GM06990 (cell line): ENCODE measurements around the gene ARID5B.

Source experiments
- DNase-seq: peaks from one replicate; pipeline ENCODE4 v3.0.0-alpha.2; 2011; ENCODE audit not compliant: insufficient read length; ENCODE audit errors: extremely low read depth
- H3K27me3 ChIP-seq: replicated peaks from 2 replicates; pipeline ENCODE4 v1.6.0; 2011; ENCODE audit warnings: low read length; ENCODE audit not compliant: control insufficient read depth, insufficient read depth
- H3K36me3 ChIP-seq: 2 replicates; pipeline ENCODE4 v1.5.1; 2011; ENCODE audit warnings: low read length; ENCODE audit not compliant: control insufficient read depth, insufficient read depth
- H3K4me3 ChIP-seq: replicated peaks from 2 replicates; pipeline ENCODE4 v1.5.1; 2011; ENCODE audit warnings: low read depth, mild to moderate bottlenecking, control low read depth, low read length
- TF ChIP-seq, protein P1 (sequence below): IDR thresholded peaks from 2 replicates; pipeline ENCODE4 v1.5.1; 2011; ENCODE audit warnings: low read length, control low read depth, mild to moderate bottlenecking, inconsistent platforms; ENCODE audit not compliant: insufficient read depth, poor library complexity, severe bottlenecking

Gene ARID5B

DNA sequence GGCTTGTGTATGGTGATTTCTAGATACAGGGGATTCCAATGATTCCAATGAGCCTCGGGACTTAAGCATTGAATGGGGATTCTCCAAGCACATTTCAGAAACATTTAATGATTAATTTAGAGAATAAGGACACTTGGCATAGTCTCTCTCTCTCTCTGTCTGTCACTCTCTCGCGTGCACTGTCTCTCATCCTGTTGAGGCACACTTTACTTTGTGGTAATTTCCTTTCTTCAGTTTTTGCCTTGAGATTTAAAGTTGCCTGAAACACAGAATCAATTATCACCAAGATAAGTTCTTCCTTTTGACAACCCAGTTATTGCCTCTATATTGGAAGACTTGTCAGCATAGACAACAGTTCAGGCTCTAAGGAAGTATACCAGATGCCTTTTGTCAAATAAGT lies 131.6 kb downstream of the ARID5B start:
- TF ChIP-seq, protein P1, sequence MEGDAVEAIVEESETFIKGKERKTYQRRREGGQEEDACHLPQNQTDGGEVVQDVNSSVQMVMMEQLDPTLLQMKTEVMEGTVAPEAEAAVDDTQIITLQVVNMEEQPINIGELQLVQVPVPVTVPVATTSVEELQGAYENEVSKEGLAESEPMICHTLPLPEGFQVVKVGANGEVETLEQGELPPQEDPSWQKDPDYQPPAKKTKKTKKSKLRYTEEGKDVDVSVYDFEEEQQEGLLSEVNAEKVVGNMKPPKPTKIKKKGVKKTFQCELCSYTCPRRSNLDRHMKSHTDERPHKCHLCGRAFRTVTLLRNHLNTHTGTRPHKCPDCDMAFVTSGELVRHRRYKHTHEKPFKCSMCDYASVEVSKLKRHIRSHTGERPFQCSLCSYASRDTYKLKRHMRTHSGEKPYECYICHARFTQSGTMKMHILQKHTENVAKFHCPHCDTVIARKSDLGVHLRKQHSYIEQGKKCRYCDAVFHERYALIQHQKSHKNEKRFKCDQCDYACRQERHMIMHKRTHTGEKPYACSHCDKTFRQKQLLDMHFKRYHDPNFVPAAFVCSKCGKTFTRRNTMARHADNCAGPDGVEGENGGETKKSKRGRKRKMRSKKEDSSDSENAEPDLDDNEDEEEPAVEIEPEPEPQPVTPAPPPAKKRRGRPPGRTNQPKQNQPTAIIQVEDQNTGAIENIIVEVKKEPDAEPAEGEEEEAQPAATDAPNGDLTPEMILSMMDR: no peak
- no peak for DNase-seq
- Histone ChIP-seq H3K36me3 (no peaks in the 10 kb centered on the region), H3K27me3 (no peaks in the 10 kb centered on the region), H3K4me3 (no peak overlapping the region)

- no peaks in the 10 kb centered on the region for H3K36me3 ChIP-seq
- TF ChIP-seq, protein P1: no peak
- no peak for DNase-seq
These were observed 132.7 kb downstream of the ARID5B start for GRCh38 chr10:62034096-62034640.

GRCh38 chr10:62036186-62037081 lies 134.9 kb downstream of the ARID5B start:
- Histone ChIP-seq H3K36me3 (no peaks in the 10 kb centered on the region), H3K27me3 (no peaks in the 10 kb centered on the region), H3K4me3 (no peak overlapping the region)
- DNase-seq: no peak
- TF ChIP-seq, protein P1: no peak

More at GRCh38 chr10:62034096-62034640, 132.7 kb downstream of the ARID5B start:
- Histone ChIP-seq H3K4me3 (no peak overlapping the region), H3K27me3 (no peaks in the 10 kb centered on the region)

GRCh38 chr10:62037166-62037831 lies 135.8 kb downstream of the ARID5B start:
- H3K27me3 ChIP-seq: no peaks in the 10 kb centered on the region
- no peak for DNase-seq
- no peaks in the 10 kb centered on the region for H3K36me3 ChIP-seq
- no peak overlapping the region for H3K4me3 ChIP-seq
- TF ChIP-seq, protein P1: no peak

DNA sequence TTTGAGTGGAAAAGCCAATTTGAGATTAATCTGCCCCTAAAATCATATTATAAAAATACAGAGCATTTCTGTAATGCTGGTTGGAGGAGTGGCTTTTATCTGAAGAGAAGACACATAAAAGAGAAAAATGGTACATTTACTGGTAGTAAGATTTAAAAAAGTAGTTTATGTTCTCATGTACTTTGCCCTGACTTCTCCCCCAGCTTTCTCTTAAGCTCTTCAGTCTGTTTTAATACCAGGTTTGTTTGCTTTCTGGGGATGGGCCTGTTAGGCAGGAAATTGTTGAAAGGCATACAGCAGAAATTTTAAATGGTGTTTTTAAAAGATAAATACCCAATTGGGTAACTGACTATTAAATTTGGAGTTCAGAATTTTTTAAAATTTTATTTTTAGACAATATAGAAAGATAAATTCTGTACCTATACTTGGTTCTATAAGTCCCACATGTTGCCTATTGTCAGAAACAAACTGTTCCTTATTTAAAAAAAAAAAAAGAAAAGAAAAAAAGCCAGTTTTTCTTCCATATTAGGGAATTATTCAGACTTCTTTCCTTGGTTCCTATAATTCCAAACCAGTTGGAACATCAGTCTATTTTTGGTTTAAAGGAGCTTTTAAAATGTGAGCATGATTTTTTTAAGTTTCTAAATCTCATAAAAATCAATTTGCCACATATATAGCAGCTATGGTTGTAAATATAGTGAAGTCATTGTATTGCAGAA lies 136.6 kb downstream of the ARID5B start:
- Histone ChIP-seq H3K4me3 (no peak overlapping the region), H3K27me3 (no peaks in the 10 kb centered on the region), H3K36me3 (no peaks in the 10 kb centered on the region)
- TF ChIP-seq, protein P1: no peak
- no peak for DNase-seq
